Measurements from ENCODE around the gene GPR27.
A peak's percentile ranks its signal among the peaks of the same experiment; 100 is the strongest.

The GPR27 gene

GRCh38 chr3:71709908-71710511, 43.6 kb upstream of the GPR27 start:
- TF ChIP-seq, protein P1, sequence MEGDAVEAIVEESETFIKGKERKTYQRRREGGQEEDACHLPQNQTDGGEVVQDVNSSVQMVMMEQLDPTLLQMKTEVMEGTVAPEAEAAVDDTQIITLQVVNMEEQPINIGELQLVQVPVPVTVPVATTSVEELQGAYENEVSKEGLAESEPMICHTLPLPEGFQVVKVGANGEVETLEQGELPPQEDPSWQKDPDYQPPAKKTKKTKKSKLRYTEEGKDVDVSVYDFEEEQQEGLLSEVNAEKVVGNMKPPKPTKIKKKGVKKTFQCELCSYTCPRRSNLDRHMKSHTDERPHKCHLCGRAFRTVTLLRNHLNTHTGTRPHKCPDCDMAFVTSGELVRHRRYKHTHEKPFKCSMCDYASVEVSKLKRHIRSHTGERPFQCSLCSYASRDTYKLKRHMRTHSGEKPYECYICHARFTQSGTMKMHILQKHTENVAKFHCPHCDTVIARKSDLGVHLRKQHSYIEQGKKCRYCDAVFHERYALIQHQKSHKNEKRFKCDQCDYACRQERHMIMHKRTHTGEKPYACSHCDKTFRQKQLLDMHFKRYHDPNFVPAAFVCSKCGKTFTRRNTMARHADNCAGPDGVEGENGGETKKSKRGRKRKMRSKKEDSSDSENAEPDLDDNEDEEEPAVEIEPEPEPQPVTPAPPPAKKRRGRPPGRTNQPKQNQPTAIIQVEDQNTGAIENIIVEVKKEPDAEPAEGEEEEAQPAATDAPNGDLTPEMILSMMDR (IDR thresholded peaks at IDR 0.05; ENCODE audit: low read depth, low read length) = no peak
- DNase-seq = no peak
- Histone ChIP-seq H3K9me3 (ENCODE audit: severe bottlenecking) (no peaks in the 10 kb centered on the region), H3K36me3 (no peaks in the 10 kb centered on the region), H3K27ac (no peak overlapping the region), H3K4me3 (ENCODE audit: low read depth, low read length) (no peak overlapping the region), H3K27me3 (ENCODE audit: insufficient read depth, low read depth, severe bottlenecking) (no peaks in the 10 kb centered on the region)

DNA sequence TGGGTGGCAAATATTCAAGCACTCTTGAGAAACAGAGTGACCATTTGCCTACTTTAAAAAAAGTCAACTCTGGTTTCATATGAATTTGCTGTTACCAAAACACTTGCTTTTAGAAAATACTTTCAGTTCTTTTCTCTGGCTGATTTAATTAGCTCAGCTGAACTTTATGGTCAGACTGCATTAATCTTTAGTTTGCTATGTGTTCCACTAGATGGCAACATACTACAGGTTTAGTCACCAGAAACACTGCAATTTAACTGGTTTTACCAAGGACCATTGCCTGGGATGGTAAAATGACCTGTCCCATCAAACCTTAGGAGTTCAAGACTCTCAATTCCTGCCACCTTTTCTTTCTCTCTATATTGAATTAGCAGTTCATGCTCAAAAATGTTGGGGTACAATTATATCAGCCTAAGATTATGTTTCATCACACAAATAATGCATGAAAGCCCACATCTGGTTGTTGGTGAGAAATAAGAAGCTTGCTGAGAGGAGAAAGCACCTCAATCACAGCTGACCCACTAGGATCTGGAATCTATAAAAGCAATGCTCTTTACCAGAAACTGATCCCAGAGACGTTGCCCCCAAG, 42.7 kb upstream of the GPR27 start:
- no peak for DNase-seq

DNA sequence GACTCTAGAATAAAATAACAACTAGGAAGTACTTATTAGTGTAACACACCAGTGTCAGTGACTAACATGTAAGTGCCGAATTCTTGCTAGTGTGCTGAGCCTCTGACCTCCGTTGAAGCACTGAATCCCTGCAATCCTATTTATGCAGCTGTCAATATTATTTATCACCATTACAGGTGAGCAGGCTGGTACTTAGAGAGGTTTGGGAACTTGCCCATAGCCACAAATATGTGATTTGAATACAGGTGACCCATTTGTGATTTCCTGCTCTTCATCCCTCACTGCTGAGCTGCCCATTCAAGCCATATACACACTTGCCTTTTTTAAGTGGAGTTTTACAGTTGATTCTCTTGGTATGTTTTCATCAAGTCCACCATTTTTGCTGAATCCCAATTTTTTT, 40.6 kb upstream of the GPR27 start:
- no peak for DNase-seq
- no peaks in the 10 kb centered on the region for H3K9me3 ChIP-seq (ENCODE audit: severe bottlenecking)
- TF ChIP-seq, protein P1 (IDR thresholded peaks at IDR 0.05; ENCODE audit: low read depth, low read length) = no peak
- no peaks in the 10 kb centered on the region; the same call in 1 of the 2 replicates for H3K36me3 ChIP-seq
- no peak overlapping the region for H3K4me3 ChIP-seq (ENCODE audit: low read depth, low read length)
- no peaks in the 10 kb centered on the region for H3K27me3 ChIP-seq (ENCODE audit: insufficient read depth, low read depth, severe bottlenecking)
- H3K27ac ChIP-seq = no peak overlapping the region

More for the DNA sequence above, 42.7 kb upstream of the GPR27 start:
- H3K36me3 ChIP-seq = no peaks in the 10 kb centered on the region
- H3K4me3 ChIP-seq (ENCODE audit: low read depth, low read length) = no peak overlapping the region
- no peak overlapping the region for H3K27ac ChIP-seq
- TF ChIP-seq, protein P1 (IDR thresholded peaks at IDR 0.05; ENCODE audit: low read depth, low read length) = peak; percentile 39; the same call in 1 of the 2 replicates
- no peaks in the 10 kb centered on the region for H3K9me3 ChIP-seq (ENCODE audit: severe bottlenecking)
- no peaks in the 10 kb centered on the region for H3K27me3 ChIP-seq (ENCODE audit: insufficient read depth, low read depth, severe bottlenecking)

DNA sequence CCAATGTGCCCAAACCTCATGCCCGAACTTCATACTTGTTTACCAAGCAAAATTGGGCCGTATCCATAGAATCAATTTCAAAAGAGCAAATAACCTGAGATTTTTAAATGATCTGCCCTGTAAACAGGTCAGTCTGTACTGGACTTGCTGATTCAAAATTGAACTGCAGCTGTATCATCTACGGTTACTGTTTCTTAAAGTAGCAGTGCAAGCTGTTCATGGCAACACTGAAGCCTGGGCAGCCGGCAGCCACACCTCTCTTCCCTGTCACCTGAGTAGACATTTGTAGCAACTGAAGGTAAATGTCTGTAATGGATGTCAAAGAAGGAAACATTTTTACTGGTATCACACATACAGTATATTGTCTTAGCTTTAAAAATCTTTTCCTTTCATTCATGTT, 39.1 kb upstream of the GPR27 start:
- no peaks in the 10 kb centered on the region for H3K27me3 ChIP-seq (ENCODE audit: insufficient read depth, low read depth, severe bottlenecking)
- H3K36me3 ChIP-seq = no peaks in the 10 kb centered on the region; the same call in 1 of the 2 replicates
- no peaks in the 10 kb centered on the region for H3K9me3 ChIP-seq (ENCODE audit: severe bottlenecking)
- no peak for DNase-seq
- TF ChIP-seq, protein P1 (IDR thresholded peaks at IDR 0.05; ENCODE audit: low read depth, low read length) = no peak
- no peak overlapping the region for H3K27ac ChIP-seq
- no peak overlapping the region for H3K4me3 ChIP-seq (ENCODE audit: low read depth, low read length)

DNA sequence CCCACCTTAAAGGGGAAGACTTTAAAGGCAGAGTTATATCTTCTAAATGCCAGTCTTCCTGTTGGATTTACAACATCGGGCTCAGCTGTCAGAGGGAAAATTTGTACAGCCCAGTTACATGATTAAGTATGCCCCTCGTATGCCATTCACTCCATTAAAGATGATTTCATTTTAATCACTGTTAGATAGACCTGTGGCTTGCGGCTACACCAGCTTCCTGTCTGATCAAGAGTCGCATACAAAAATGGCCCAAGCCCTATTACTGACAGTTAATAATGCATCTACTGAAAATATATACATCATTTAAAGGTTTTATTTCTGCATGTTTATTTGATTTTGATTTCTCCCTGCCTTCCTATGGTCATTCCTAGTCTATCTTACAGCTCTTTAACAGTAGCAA, 35.6 kb upstream of the GPR27 start:
- H3K27me3 ChIP-seq (ENCODE audit: insufficient read depth, low read depth, severe bottlenecking) = no peaks in the 10 kb centered on the region
- no peak overlapping the region for H3K27ac ChIP-seq
- H3K4me3 ChIP-seq (ENCODE audit: low read depth, low read length) = no peak overlapping the region
- no peaks in the 10 kb centered on the region for H3K9me3 ChIP-seq (ENCODE audit: severe bottlenecking)
- H3K36me3 ChIP-seq = no peaks in the 10 kb centered on the region; the same call in 1 of the 2 replicates
- no peak for DNase-seq
- TF ChIP-seq, protein P1 (IDR thresholded peaks at IDR 0.05; ENCODE audit: low read depth, low read length) = no peak
